Urinary bladder (tissue), 2 donors: Measurements from ENCODE around the gene MAP2K6. TPM values are rescaled to one million over a fixed set of nuclear protein-coding genes. Genes with fewer than 3 reads are reported as not detected.

Source experiments
- polyA plus RNA-seq: library from polyadenylated mRNA; stranded (reverse); fragments of 200-250 nt; gene quantifications from one replicate; pipeline ENCODE4 v1.2.3, GENCODE V29; 2013
- total RNA-seq: library from RNA; depleted of rRNA; stranded (reverse); fragments of >200 nt; gene quantifications from one replicate; pipeline ENCODE4 v1.2.3, GENCODE V29; 2014
- donor health status: healthy.

MAP2K6 gene
- total and polyA plus RNA-seq, 2 donors, result 2.6 to 32.3 TPM

Other genes starting within 250 kb of the MAP2K6 start
- 40.4 TPM for gene ABCA10, start 185.9 kb upstream of the MAP2K6 start, total RNA-seq
- 3.3 TPM for gene ABCA10, start 185.9 kb upstream of the MAP2K6 start, polyA plus RNA-seq
- 45.6 TPM for gene ABCA5, start 87.6 kb upstream of the MAP2K6 start, total RNA-seq
- 8.1 TPM for gene ABCA5, start 87.6 kb upstream of the MAP2K6 start, polyA plus RNA-seq